LHCN-M2 (cell line): ENCODE results near the gene TOX2. TPM values are rescaled to one million over a fixed set of nuclear protein-coding genes. Genes with fewer than 3 reads are reported as not detected.

Experiments
- total RNA-seq: library from RNA; depleted of rRNA; stranded (reverse); fragments of >200 nt; gene quantifications from 2 replicates; pipeline ENCODE4 v1.2.3, GENCODE V29; 2014; rRNA removed

Gene TOX2
- total RNA-seq, 1 experiment from 2014 or later, result 1.6 TPM

Other genes starting within 250 kb of the TOX2 start
- gene MYBL2, start 247.7 kb upstream of the TOX2 start, total RNA-seq, result 18.6 and 22.2 TPM in 2 replicates
- not detected in 2 replicates for gene GTSF1L, start 187.8 kb upstream of the TOX2 start, total RNA-seq